CD4-positive, CD25-positive, alpha-beta regulatory T cell (primary cell): ENCODE results near the gene LAMC2. TPM values are rescaled to one million over a fixed set of nuclear protein-coding genes. Genes with fewer than 3 reads are reported as not detected.

Experiments used
- ATAC-seq, 2 donors: fragments of 150-1000 bp; cut with Tn5 transposase; one replicate each; pipeline ENCODE4 v1.10.0; 2021; ENCODE audit warnings: low read depth in 2 of 2, moderate number of reproducible peaks in 2 of 2, moderate library complexity in 1 of 2
- DNase-seq, 3 donors: peaks; one replicate each; pipeline versions ENCODE4 v3.0.0 to v3.0.0-alpha.2; 2012 to 2022; ENCODE audit warnings: mixed read lengths in 1 of 3
- H3K27ac ChIP-seq: one replicate; pipeline ENCODE4 v1.7.0; 2013; ENCODE audit warnings: mild to moderate bottlenecking, low read length; ENCODE audit not compliant: insufficient read depth, poor library complexity, severe bottlenecking
- H3K27me3 ChIP-seq: one replicate; pipeline ENCODE4 v1.7.0; 2013; ENCODE audit warnings: low read length; ENCODE audit not compliant: control insufficient read depth, insufficient read depth
- H3K36me3 ChIP-seq: one replicate; pipeline ENCODE4 v1.7.0; 2013; ENCODE audit warnings: mild to moderate bottlenecking, low read length, moderate library complexity; ENCODE audit not compliant: control insufficient read depth, insufficient read depth
- H3K4me1 ChIP-seq: 2 replicates; pipeline ENCODE4 v1.7.0; 2013; ENCODE audit warnings: mild to moderate bottlenecking, low read length; ENCODE audit not compliant: insufficient read depth, control insufficient read depth, poor library complexity, severe bottlenecking
- H3K4me3 ChIP-seq: one replicate; pipeline ENCODE4 v1.7.0; 2013; ENCODE audit warnings: low read depth, mild to moderate bottlenecking, low read length, moderate library complexity
- H3K9me3 ChIP-seq, 2 experiments: 1 replicate in 1 of 2; 2 replicates in 1 of 2; pipeline ENCODE4 v1.7.0; 2013; ENCODE audit warnings: low read length in 2 of 2, mild to moderate bottlenecking in 1 of 2, moderate library complexity in 1 of 2; ENCODE audit not compliant: control insufficient read depth in 2 of 2
- H3K27ac Mint-ChIP-seq, 3 donors: one replicate each; pipeline ENCODE4 v1.8.0; 2020 to 2022; ENCODE audit warnings: mild to moderate bottlenecking in 3 of 3, mixed read lengths in 3 of 3, moderate library complexity in 2 of 3
- H3K27me3 Mint-ChIP-seq: one replicate; pipeline ENCODE4 v1.8.0; 2022; ENCODE audit warnings: mild to moderate bottlenecking, mixed read lengths
- H3K36me3 Mint-ChIP-seq: one replicate; pipeline ENCODE4 v1.8.0; 2020; ENCODE audit warnings: mixed read lengths
- H3K4me1 Mint-ChIP-seq, 4 donors: one replicate each; pipeline ENCODE4 v1.8.0; 2020 to 2022; ENCODE audit warnings: mixed read lengths in 4 of 4, mild to moderate bottlenecking in 1 of 4
- H3K4me3 Mint-ChIP-seq, 4 donors: one replicate each; pipeline ENCODE4 v1.8.0; 2020 to 2022; ENCODE audit warnings: mild to moderate bottlenecking in 4 of 4, mixed read lengths in 4 of 4, moderate library complexity in 3 of 4
- H3K9me3 Mint-ChIP-seq, 7 donors: one replicate each; pipeline ENCODE4 v1.8.0; 2020 to 2022; ENCODE audit warnings: mixed read lengths in 7 of 7, mild to moderate bottlenecking in 3 of 7, moderate library complexity in 2 of 7
- polyA plus RNA-seq, 4 donors: library from polyadenylated mRNA; unstranded; fragments of 300-500 nt; fragmentation: Illumina TruSeq; gene quantifications; one replicate each; pipeline ENCODE4 v1.2.3, GENCODE V29; 2021
- total RNA-seq: library from RNA; stranded (reverse); gene quantifications from one replicate; pipeline ENCODE4 v1.2.3, GENCODE V29; 2022

LAMC2 gene
- total and polyA plus RNA-seq, 5 donors from 2014 or later, result not detected

DNA sequence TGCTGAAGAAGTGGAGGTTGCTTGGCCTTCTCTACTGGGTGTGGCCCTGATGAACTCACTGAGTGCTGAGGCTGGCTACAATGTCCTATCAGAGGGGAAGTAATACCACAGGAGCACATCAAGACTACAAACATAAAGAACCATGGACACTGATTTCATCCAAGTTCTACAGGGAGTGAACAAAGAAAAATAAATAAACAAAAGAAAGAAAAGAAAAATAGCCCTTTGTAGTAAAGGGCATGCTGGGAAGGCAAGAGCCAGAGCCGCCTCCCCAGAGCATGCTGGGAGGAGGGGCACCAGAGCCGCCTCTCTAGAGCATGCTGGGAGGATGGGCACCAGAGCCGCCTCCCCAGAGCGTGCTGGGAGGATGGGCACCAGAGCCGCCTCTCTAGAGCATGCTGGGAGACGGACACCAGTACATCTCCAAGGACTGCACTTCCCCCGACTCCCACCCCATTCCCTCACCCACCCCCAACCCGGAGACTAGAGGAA lies 65.9 kb downstream of the LAMC2 start:
- no peaks in the 10 kb centered on the region for H3K36me3 ChIP-seq
- Mint-ChIP-seq H3K36me3 (no peaks in the 10 kb centered on the region), H3K9me3 (peaks cover 0 to 4% (median 0%) of the 10 kb centered on the region in 7 donors), H3K4me1 (no peaks in the 10 kb centered on the region), H3K27ac (no peak overlapping the region), H3K27me3 (no peaks in the 10 kb centered on the region), H3K4me3 (no peak overlapping the region)
- H3K4me1 ChIP-seq, result no peaks in the 10 kb centered on the region
- no peak overlapping the region for H3K4me3 ChIP-seq
- DNase-seq (no peak), ATAC-seq (no peak)
- no peak overlapping the region for H3K27ac ChIP-seq
- no peaks in the 10 kb centered on the region for H3K9me3 ChIP-seq
- no peaks in the 10 kb centered on the region for H3K27me3 ChIP-seq

DNA sequence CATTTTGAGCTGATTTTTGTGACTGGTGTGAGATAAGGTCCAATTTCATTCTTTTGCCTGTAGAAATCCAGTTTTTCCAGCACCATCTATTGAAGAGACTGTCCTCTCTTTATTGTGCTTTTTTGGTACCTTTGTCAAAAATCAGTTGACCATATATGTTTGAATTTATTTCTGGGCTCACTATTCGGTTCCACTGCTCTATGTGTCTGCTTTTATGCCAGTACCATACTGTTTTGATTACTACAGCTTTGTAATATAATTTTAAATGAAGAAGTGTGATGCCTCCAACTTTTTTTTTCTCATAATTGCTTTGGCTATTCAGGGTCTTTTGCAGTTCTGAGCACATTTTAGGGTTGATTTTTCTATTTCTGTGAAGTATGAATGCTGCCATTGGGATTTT lies 69.0 kb downstream of the LAMC2 start:
- Histone ChIP-seq H3K9me3 (no peaks in the 10 kb centered on the region), H3K27ac (no peak overlapping the region), H3K27me3 (peaks cover 3% of the 10 kb centered on the region), H3K4me3 (no peak overlapping the region), H3K36me3 (no peaks in the 10 kb centered on the region), H3K4me1 (no peaks in the 10 kb centered on the region)
- no peak overlapping the region for H3K27ac Mint-ChIP-seq
- no peak overlapping the region for H3K4me3 Mint-ChIP-seq
- H3K27me3 Mint-ChIP-seq, result peaks cover 9% of the 10 kb centered on the region
- DNase-seq (no peak), ATAC-seq (no peak)
- no peaks in the 10 kb centered on the region for H3K36me3 Mint-ChIP-seq
- peaks cover 0 to 2% (median 0%) of the 10 kb centered on the region in 7 donors for H3K9me3 Mint-ChIP-seq
- H3K4me1 Mint-ChIP-seq, result no peaks in the 10 kb centered on the region

DNA sequence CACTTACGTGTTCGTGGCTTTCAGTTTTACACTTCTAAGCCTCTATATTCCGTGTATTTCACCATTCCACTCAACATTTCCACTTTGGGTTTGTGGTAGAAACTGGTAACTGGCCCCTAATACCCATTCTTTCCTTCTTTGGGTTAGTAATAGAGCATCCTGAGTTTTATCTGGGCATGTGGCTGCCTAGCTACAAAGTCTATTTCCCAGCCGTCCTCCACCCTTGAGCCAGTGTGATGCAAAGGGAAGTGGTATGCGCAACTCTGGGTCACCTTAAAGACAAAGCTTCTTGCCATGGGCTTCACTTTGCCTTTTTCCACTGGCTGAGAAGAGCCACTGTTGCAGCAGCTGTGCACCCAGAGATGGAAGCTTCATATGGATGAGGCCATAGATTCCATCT lies 73.9 kb downstream of the LAMC2 start:
- peaks cover 9% of the 10 kb centered on the region for H3K27me3 Mint-ChIP-seq
- H3K27ac ChIP-seq, result no peak overlapping the region
- DNase-seq (no peak), ATAC-seq (no peak)
- H3K9me3 Mint-ChIP-seq, result peaks cover 0 to 1% (median 0%) of the 10 kb centered on the region in 7 donors
- H3K4me3 Mint-ChIP-seq, result no peak overlapping the region
- no peak overlapping the region for H3K4me3 ChIP-seq
- H3K27ac Mint-ChIP-seq, result no peak overlapping the region
- H3K36me3 Mint-ChIP-seq, result no peaks in the 10 kb centered on the region
- no peaks in the 10 kb centered on the region for H3K36me3 ChIP-seq
- H3K4me1 ChIP-seq, result no peaks in the 10 kb centered on the region
- H3K9me3 ChIP-seq, result no peaks in the 10 kb centered on the region
- H3K4me1 Mint-ChIP-seq, result no peaks in the 10 kb centered on the region
- H3K27me3 ChIP-seq, result peaks cover 4% of the 10 kb centered on the region

DNA sequence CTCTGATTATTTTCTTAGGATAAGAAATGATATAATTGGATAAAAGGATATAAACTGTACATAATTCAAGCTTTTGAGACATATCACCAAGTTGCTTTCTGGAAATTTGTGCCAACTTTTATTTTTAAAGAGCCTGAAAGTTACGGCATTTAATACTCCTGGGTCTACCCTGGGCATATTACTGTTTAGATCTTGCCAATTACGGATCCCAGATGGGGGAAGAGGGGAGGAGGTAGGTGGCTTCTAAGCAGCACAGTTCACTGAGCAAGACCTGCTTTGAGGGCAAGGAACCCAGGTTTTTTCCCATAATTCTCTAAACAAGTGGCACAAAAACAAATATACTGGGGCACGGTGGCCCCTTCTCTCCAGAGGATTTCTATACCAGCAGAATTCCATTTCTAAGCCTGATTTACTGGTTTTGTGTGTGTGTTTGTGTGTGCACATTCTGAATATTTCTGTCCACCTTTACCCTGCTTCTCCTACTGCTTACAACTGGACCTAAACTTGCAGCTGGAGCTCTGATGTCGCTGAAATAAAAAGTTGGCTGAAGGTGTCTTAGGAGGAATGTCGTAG lies 76.7 kb downstream of the LAMC2 start:
- Histone ChIP-seq H3K4me3 (no peak overlapping the region), H3K36me3 (no peaks in the 10 kb centered on the region), H3K9me3 (no peaks in the 10 kb centered on the region), H3K4me1 (no peaks in the 10 kb centered on the region), H3K27me3 (peaks cover 4% of the 10 kb centered on the region), H3K27ac (no peak overlapping the region)
- no peak overlapping the region for H3K4me3 Mint-ChIP-seq
- H3K27ac Mint-ChIP-seq, result no peak overlapping the region
- H3K4me1 Mint-ChIP-seq, result no peaks in the 10 kb centered on the region
- H3K9me3 Mint-ChIP-seq, result peaks cover 0 to 1% (median 0%) of the 10 kb centered on the region in 7 donors
- H3K27me3 Mint-ChIP-seq, result peaks cover 4% of the 10 kb centered on the region
- DNase-seq (no peak), ATAC-seq (no peak)
- H3K36me3 Mint-ChIP-seq, result no peaks in the 10 kb centered on the region

DNA sequence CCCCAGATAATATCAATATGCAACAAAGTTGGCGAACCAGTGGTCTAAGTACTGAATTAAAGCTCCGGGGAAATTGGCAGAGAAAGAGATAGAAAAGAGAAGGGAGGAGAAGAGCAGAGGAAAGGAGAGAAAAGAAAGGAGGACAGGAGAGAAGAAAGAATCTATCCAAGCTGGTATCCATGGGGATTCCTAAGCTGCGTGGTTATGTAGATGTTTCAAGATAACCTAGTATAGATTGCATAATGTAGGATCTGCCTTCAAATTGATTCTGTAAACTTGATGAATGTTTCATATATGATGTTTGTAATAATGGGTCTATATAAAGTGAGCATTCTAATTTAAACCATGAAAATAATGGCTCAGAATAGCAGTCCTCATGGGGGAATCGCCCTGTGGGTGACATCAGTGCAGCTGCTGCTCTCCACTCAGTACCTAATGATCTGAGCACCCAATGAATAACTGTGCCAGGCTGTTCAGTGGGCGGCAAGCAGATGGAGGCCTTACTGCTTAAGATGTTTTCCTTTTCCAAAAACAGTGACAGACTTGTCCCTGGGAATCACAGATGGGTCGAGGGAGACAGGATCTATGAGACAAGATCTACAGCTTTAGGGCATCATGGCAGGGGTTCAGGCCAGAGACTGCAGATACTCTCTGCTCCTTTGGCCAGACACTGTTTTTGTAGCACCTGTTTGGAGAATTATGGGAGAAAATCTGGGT lies 78.0 kb downstream of the LAMC2 start:
- H3K27me3 Mint-ChIP-seq, result no peaks in the 10 kb centered on the region
- no peak overlapping the region for H3K27ac Mint-ChIP-seq

DNA sequence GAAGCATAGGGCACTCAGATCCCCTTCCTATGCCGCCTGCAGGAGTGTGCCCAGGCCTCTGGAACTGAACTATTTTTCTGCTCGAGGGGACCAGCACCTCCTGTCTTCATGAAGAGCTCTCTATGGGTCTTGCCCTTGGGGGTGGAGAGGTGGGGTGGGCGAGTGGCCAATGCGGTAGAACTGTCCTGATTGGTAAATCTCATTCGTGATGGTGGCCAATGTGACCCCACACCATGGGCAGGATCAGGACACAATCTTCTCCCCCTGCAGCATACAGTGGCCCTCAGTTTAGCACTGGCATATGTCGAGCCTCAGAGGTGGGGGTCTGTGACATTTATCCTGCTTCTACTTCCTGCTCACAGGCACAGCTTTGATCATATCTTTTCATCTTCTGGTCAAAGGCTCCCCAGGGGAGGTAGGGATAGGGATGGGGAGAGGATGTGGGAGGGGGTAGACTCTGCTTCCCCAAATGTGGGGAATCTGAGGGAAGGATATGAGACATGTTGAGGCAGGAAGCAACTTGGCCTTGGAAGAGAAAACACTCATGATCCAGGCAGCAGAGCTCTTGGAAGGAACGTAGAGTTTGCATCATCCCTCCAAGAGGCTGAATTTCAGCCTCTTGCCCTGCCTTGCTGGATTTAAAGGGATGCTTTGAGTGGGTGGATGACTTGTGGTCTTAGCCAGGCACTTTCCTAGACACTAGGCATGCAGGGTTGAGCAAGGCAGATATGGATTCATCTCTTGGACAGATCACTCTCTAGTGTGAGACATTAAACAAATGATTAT lies 81.8 kb downstream of the LAMC2 start:
- no peak overlapping the region for H3K27ac ChIP-seq
- peaks cover 2% of the 10 kb centered on the region for H3K27me3 ChIP-seq
- ATAC-seq (no peak), DNase-seq (no peak)
- H3K9me3 Mint-ChIP-seq, result peaks cover 0 to 1% (median 0%) of the 10 kb centered on the region in 7 donors
- no peak overlapping the region for H3K4me3 Mint-ChIP-seq
- no peaks in the 10 kb centered on the region for H3K9me3 ChIP-seq
- H3K4me3 ChIP-seq, result no peak overlapping the region
- no peaks in the 10 kb centered on the region for H3K4me1 ChIP-seq
- H3K27me3 Mint-ChIP-seq, result peaks cover under 1% of the 10 kb centered on the region
- no peaks in the 10 kb centered on the region for H3K4me1 Mint-ChIP-seq
- H3K36me3 ChIP-seq, result no peaks in the 10 kb centered on the region
- H3K27ac Mint-ChIP-seq, result no peak overlapping the region
- H3K36me3 Mint-ChIP-seq, result no peaks in the 10 kb centered on the region

More for the DNA sequence above, 78.0 kb downstream of the LAMC2 start:
- Histone ChIP-seq H3K27me3 (peaks cover 3% of the 10 kb centered on the region), H3K4me3 (no peak overlapping the region), H3K4me1 (no peaks in the 10 kb centered on the region), H3K36me3 (no peaks in the 10 kb centered on the region), H3K9me3 (no peaks in the 10 kb centered on the region), H3K27ac (no peak overlapping the region)
- ATAC-seq, result no peak
- H3K36me3 Mint-ChIP-seq, result no peaks in the 10 kb centered on the region
- peaks cover 0 to 1% (median 0%) of the 10 kb centered on the region in 7 donors for H3K9me3 Mint-ChIP-seq
- DNase-seq, result no peak
- no peaks in the 10 kb centered on the region for H3K4me1 Mint-ChIP-seq
- no peak overlapping the region for H3K4me3 Mint-ChIP-seq

DNA sequence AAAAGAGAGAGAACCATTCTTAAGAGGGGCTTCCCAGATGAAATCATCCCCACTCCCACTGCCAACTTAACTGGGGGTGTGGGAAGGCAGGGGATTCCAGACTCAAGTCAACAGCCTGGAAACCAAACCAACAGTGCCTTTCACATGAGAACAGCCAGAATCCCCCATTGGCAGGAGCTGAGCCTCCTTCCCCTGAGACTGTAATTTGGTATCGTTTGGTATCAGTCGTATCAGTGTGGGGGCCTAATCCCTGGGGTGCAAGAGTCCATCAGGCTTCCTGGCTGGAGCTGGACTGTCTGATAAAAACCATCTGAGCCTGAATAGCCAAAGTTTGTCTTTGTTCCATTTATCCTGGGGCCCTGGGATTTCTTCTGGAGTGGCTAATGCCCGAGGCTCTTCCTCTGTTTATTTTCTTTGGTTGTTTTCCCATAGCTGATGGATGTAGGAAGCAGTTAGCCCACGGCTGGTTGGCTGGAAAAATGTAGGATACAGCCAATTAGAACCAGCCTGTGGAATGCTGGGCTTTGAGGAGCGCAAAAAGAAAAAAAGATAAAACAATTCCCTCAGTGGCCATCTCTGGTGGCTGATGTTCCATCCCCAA lies 84.6 kb downstream of the LAMC2 start:
- H3K4me3 ChIP-seq, result no peak overlapping the region
- ATAC-seq (no peak), DNase-seq (no peak)
- no peaks in the 10 kb centered on the region for H3K9me3 ChIP-seq
- Mint-ChIP-seq H3K36me3 (no peaks in the 10 kb centered on the region), H3K4me1 (no peaks in the 10 kb centered on the region), H3K27me3 (peaks cover 5% of the 10 kb centered on the region), H3K27ac (no peak overlapping the region), H3K9me3 (no peaks in the 10 kb centered on the region), H3K4me3 (no peak overlapping the region)
- no peaks in the 10 kb centered on the region for H3K27me3 ChIP-seq
- H3K36me3 ChIP-seq, result no peaks in the 10 kb centered on the region
- no peaks in the 10 kb centered on the region for H3K4me1 ChIP-seq
- no peak overlapping the region for H3K27ac ChIP-seq
